Head of caudate nucleus (tissue), 42 donors: ENCODE data around the gene ADRM1.

Experiments
- DNase-seq, 42 donors: peaks; one replicate each; pipeline versions ENCODE4 v3.0.0 to v3.0.0-alpha.2; 2020 to 2021; ENCODE audit warnings: mixed read lengths in 7 of 42
- intact Hi-C: fragments of 100-400 bp; cut with DNase I; formaldehyde crosslinking; loops from one replicate; pipeline ENCODE4 v1.15.0; 2022

The ADRM1 gene

GRCh38 chr20:62347445-62347844 lies 44.6 kb downstream of the ADRM1 start:
- intact Hi-C loops, result no loop called here
- DNase-seq, result no peak

- no peak for DNase-seq
- intact Hi-C loops, result no loop called here
Measured at GRCh38 chr20:62348604-62349003, 45.8 kb downstream of the ADRM1 start.

- intact Hi-C loops, result no loop called here
- DNase-seq, result no peak
Measured at GRCh38 chr20:62349556-62350097, 46.8 kb downstream of the ADRM1 start.

GRCh38 chr20:62350098-62350628 lies 47.4 kb downstream of the ADRM1 start:
- DNase-seq, result no peak
- intact Hi-C loops, result no loop called here

DNA sequence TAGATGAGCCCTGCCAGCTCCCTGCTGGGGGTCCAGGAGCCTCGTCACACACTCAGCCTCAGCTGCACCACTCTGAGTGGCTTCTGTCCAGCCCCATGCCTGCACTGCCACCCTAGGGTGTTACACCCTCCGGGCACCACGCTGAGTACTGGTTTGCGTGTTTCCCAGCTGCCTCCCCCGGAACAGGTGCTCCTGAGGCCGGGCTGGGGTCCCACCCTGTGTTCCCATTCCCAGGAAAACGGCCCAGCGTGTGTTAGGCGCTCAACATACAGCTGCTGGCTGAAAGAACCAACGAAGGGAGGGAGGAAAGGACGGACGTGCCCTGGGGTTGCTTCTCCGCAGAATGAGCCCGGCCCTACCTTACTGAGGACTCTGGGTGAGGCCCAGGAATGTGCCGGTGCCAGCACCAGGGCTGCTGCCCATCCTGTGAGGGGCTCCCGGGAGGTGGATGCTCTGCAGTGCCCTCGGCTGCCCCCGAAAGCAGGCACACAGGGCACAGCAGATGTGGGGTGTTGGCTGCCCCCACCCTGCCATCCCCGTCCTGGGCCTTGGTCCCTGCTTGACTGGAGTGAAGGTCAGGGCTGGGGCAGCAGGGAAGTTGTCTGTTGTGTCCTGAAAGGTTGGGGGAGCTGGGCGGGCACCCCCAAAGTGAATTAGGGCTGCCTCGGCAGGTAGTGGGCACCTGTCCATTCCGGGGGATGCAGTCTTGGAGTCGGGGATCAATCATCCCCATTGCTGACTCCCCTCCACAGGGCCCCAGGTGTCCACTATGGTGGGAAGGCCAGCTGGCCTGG lies 48.0 kb downstream of the ADRM1 start:
- no peak for DNase-seq
- intact Hi-C loops, result no loop called here

DNA sequence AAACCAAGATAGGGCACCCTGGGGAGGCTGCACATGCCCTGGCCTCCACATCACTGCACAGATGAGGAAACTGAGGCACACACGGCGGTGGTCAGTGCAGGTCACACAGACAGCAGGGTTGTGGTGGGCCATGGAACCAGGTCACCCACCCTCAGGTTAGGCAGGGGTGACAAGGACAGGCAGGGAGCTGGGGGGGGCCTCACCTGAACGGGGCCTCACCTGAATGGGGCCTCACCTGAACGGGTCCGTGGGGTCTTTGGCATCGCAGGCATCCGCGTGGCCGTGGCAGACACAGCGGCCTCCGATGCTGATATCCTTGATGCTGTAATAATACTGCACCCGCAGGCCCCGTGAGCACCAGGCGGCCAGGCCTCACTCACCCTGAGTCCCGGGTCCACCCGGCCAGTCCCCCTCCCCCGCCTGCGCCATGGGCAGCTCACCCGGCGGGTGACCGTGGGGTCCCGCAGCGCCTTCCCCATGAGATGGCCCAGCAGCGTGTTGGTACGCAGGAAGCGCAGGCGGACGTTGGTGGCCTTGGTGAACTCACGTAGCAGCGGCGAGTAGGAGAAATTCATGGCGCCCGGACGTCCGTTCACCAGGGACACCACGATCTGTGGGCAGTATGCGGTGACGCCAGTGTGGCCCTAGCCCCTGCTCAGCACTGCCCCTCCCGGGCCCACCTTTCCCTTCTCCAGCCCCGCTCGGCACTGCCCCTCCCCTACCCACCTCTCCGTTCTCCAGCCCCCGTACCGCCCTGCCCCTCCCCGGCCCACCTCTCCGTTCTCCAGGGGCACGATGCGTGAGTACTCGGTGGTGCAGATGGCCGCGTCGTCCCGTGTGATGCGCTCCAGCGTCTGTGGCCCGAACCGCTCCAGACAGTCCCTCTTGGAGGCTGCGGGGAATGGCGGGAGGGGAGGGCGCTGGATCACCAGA lies 48.9 kb downstream of the ADRM1 start:
- no peak for DNase-seq
- intact Hi-C loops, result no loop called here

- peak; percentile 37 to 86 (median 70) for DNase-seq
- intact Hi-C loops, result no loop called here
Measured at GRCh38 chr20:62352402-62353288, 49.8 kb downstream of the ADRM1 start.

GRCh38 chr20:62353289-62354030 lies 50.7 kb downstream of the ADRM1 start:
- no peak for DNase-seq
- intact Hi-C loops, result no loop called here

GRCh38 chr20:62354031-62354808 lies 51.4 kb downstream of the ADRM1 start:
- DNase-seq, result no peak
- intact Hi-C loops, result no loop called here

GRCh38 chr20:62354811-62355341 lies 52.1 kb downstream of the ADRM1 start:
- intact Hi-C loops, result no loop called here
- DNase-seq, result no peak

- DNase-seq, result peak in 4 of 42 donors; percentile 30 to 66 (median 42)
- intact Hi-C loops, result no loop called here
Measured at GRCh38 chr20:62355516-62355877, 52.7 kb downstream of the ADRM1 start.

DNA sequence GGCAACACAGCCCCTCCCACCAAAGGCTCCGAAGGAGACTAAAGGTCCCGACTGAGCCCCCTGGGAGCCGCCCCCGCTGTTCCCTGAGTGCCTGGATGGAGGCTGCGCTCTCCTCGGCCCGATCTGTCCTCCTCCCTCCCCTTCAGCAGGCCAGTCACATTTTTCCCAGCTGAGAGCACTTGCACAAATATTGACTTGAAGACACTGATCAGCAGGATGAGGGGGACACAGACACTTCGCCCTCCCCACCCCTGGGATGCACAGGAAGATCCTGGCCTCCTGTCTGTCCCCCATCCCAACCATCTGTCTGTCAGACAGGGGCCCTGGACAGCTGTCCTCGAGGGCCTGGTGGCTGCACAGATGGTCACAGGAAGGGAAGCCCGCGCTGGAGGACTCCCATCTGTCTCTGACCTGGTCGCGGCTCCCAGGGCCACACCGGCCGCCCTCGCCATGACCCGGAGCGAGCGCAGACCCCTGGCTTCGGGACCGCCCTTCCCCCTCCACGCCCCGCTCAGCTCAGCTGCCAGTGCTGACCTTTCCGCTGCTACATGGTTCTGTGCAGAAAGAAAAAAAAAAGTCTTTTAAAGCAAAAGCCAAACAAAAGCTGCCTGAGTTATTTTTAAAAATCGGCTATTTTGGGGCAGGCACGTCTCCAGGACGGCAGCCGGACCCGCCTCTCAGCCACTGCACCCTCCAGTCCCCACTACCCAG lies 53.2 kb downstream of the ADRM1 start:
- no peak for DNase-seq
- intact Hi-C loops, result no loop called here

DNA sequence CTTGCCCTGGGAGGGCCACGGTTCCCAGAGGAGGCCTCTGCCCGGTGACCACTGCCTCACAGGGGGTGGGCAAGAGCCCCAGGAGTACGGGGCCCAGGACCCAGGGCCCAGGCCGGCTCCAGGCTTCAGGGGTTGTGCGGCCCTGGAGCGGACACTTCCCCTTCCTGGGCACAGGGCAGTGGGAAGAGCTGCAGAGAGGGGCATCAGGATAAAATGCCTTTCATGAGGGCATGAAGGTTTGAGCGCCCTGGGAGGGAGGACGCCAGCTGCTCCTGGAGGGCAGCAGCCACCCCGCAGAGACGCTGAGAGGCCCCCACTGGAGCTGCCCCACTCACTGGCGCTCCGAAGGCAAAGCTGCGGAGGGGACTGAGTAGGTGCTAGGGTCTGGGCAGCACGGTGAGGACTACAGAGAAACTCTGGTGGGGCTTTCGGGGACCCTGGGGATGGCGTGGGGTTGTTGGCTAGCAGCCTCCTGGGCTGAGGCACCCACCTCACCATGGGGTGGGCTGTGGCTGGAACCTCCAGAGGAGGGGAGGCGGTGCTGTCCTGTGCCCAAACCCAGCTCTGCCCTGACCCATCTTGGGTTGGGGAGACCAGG lies 53.9 kb downstream of the ADRM1 start:
- intact Hi-C loops, result no loop called here
- DNase-seq, result no peak

- intact Hi-C loops, result no loop called here
- DNase-seq, result peak in 2 of 42 donors; percentile 49 to 70
Measured at GRCh38 chr20:62357187-62357667, 54.4 kb downstream of the ADRM1 start.

DNA sequence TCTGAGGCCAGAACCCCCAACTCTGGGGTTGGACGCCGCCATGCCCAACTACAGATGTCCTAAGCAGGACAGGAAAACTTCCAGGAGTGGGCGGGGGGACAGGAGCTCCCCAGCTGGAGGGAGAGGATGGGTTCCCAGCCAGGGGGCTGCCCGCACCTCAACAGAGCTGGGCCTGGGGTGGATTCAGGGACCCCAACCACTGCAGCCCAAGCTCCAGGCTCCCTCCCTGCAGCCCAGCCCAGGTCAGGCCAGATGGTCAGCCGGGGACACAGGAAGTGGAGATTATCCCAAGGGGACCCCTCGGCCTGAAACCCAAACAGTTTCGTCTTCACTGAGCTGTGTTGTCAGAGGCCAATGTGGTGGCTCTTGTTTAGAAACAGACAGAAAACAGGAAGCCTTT lies 54.9 kb downstream of the ADRM1 start:
- DNase-seq, result no peak
- intact Hi-C loops, result no loop called here
